OCI-LY1 (cell line): ENCODE results near the gene NXNL2.

Experiments
- H2AFZ ChIP-seq: fragments of 200-600 bp; sonication (generic), shearing (Covaris generic); 2 replicates; pipeline ENCODE4 v1.6.0; 2014; ENCODE audit warnings: antibody characterized with exemption, mild to moderate bottlenecking, low read length
- H3F3A ChIP-seq: fragments of 200-600 bp; sonication (generic), shearing (Covaris generic); 2 replicates; pipeline ENCODE4 v1.6.0; 2014; ENCODE audit warnings: mild to moderate bottlenecking, antibody characterized with exemption, low read length, moderate library complexity; ENCODE audit not compliant: insufficient read depth
- H3K27ac ChIP-seq: fragments of 200-600 bp; sonication (generic); 2 replicates; pipeline ENCODE4 v1.5.1; 2014; ENCODE audit warnings: low read length, mixed run types, mild to moderate bottlenecking, low read depth; ENCODE audit not compliant: poor library complexity, severe bottlenecking
- H3K27me3 ChIP-seq: fragments of 200-600 bp; sonication (generic); 2 replicates; pipeline ENCODE4 v1.6.0; 2014; ENCODE audit warnings: antibody characterized with exemption, mild to moderate bottlenecking, low read length, moderate library complexity; ENCODE audit not compliant: insufficient read depth
- H3K36me3 ChIP-seq: fragments of 200-600 bp; sonication (generic); 2 replicates; pipeline ENCODE4 v1.6.1; 2014; ENCODE audit warnings: mild to moderate bottlenecking, antibody characterized with exemption, low read length, moderate library complexity, mixed read lengths; ENCODE audit not compliant: insufficient read depth
- H3K4me1 ChIP-seq: fragments of 200-600 bp; sonication (generic); 2 replicates; pipeline ENCODE4 v1.5.1; 2014; ENCODE audit warnings: mild to moderate bottlenecking, low read length, moderate library complexity; ENCODE audit not compliant: insufficient read depth, severe bottlenecking
- H3K4me2 ChIP-seq: fragments of 200-600 bp; sonication (generic), shearing (Covaris generic); 2 replicates; pipeline ENCODE4 v1.6.1; 2014; ENCODE audit warnings: low read length
- H3K4me3 ChIP-seq: fragments of 200-600 bp; sonication (generic); 2 replicates; pipeline ENCODE4 v1.5.1; 2014; ENCODE audit warnings: low read length, low read depth, mild to moderate bottlenecking, mixed read lengths; ENCODE audit not compliant: poor library complexity, severe bottlenecking
- H3K79me2 ChIP-seq: fragments of 200-600 bp; shearing (Covaris generic); 2 replicates; pipeline ENCODE4 v1.6.1; 2016; ENCODE audit warnings: mixed run types, low read length, mixed read lengths; ENCODE audit not compliant: insufficient read depth
- H3K9ac ChIP-seq: fragments of 200-600 bp; sonication (generic), shearing (Covaris generic); 2 replicates; pipeline ENCODE4 v1.6.1; 2014; ENCODE audit warnings: mild to moderate bottlenecking, low read length, mixed read lengths
- H3K9me2 ChIP-seq: fragments of 200-600 bp; sonication (generic), shearing (Covaris generic); 2 replicates; pipeline ENCODE4 v1.6.1; 2014; ENCODE audit warnings: low read depth, mild to moderate bottlenecking, low read length, mixed read lengths
- H3K9me3 ChIP-seq: fragments of 200-600 bp; shearing (Covaris generic); 2 replicates; pipeline ENCODE4 v1.6.1; 2014; ENCODE audit warnings: low read length, mixed read lengths
- H4K20me1 ChIP-seq: fragments of 200-600 bp; sonication (generic), shearing (Covaris generic); 2 replicates; pipeline ENCODE4 v1.6.0; 2016; ENCODE audit warnings: mild to moderate bottlenecking, low read length; ENCODE audit not compliant: insufficient read depth
- CTCF ChIP-seq: fragments of 200-600 bp; sonication (generic), shearing (Covaris generic); IDR thresholded peaks from 2 replicates; pipeline ENCODE4 v1.5.1; 2017; ENCODE audit warnings: mild to moderate bottlenecking, antibody characterized with exemption, low read length, moderate library complexity, mixed read lengths
- EZH2 ChIP-seq: fragments of 200-600 bp; sonication (generic), shearing (Covaris generic); IDR thresholded peaks from 2 replicates; pipeline ENCODE4 v1.8.0; 2017; ENCODE audit warnings: borderline replicate concordance, mixed run types, mild to moderate bottlenecking, antibody characterized with exemption, low read length, moderate library complexity, mixed read lengths

The NXNL2 gene

GRCh38 chr9:88553350-88553749 is 18.4 kb downstream of the NXNL2 start:
- H3K79me2 ChIP-seq, result no peaks in the 10 kb centered on the region
- no peak for TF ChIP-seq CTCF
- no peaks in the 10 kb centered on the region for H3K9me3 ChIP-seq
- no peaks in the 10 kb centered on the region for H4K20me1 ChIP-seq
- H3K4me2 ChIP-seq, result no peak overlapping the region
- H3K4me1 ChIP-seq, result no peaks in the 10 kb centered on the region
- no peaks in the 10 kb centered on the region for H3K9me2 ChIP-seq
- H3K27ac ChIP-seq, result no peak overlapping the region
- H3K4me3 ChIP-seq, result no peak overlapping the region
- H2AFZ ChIP-seq, result no peak overlapping the region
- H3K27me3 ChIP-seq, result peaks cover 6% of the 10 kb centered on the region; the same call in 1 of the 2 replicates
- H3K36me3 ChIP-seq, result no peaks in the 10 kb centered on the region
- no peaks in the 10 kb centered on the region for H3F3A ChIP-seq
- no peak overlapping the region for H3K9ac ChIP-seq

GRCh38 chr9:88555268-88555980 is 20.4 kb downstream of the NXNL2 start:
- Histone ChIP-seq H3K4me3 (no peak overlapping the region), H2AFZ (no peak overlapping the region), H3K27me3 (peaks cover 6% of the 10 kb centered on the region; the same call in 1 of the 2 replicates), H4K20me1 (no peaks in the 10 kb centered on the region), H3K9me3 (no peaks in the 10 kb centered on the region), H3K4me2 (no peak overlapping the region), H3K36me3 (no peaks in the 10 kb centered on the region), H3K27ac (no peak overlapping the region), H3K4me1 (no peaks in the 10 kb centered on the region), H3K79me2 (no peaks in the 10 kb centered on the region), H3K9me2 (no peaks in the 10 kb centered on the region), H3F3A (no peaks in the 10 kb centered on the region), H3K9ac (no peak overlapping the region)
- no peak for TF ChIP-seq CTCF
- TF ChIP-seq EZH2, result no peak

- no peak overlapping the region for H3K9ac ChIP-seq
- no peak overlapping the region for H2AFZ ChIP-seq
- TF ChIP-seq CTCF, result no peak
- TF ChIP-seq EZH2, result no peak
- no peak overlapping the region for H3K27ac ChIP-seq
- peaks cover 6% of the 10 kb centered on the region; the same call in 1 of the 2 replicates for H3K27me3 ChIP-seq
- H3K4me1 ChIP-seq, result no peaks in the 10 kb centered on the region
- H3K4me3 ChIP-seq, result no peak overlapping the region
- H3K36me3 ChIP-seq, result no peaks in the 10 kb centered on the region
- no peaks in the 10 kb centered on the region for H3K9me3 ChIP-seq
- no peaks in the 10 kb centered on the region for H3K9me2 ChIP-seq
- H3F3A ChIP-seq, result no peaks in the 10 kb centered on the region
- no peaks in the 10 kb centered on the region for H4K20me1 ChIP-seq
- no peaks in the 10 kb centered on the region for H3K79me2 ChIP-seq
- no peak overlapping the region for H3K4me2 ChIP-seq
These were observed 24.7 kb downstream of the NXNL2 start for GRCh38 chr9:88559661-88560060.
